GM19193 (cell line): ENCODE results near the gene STRN.

Experiments used
- POLR2A ChIP-seq: IDR thresholded peaks from 4 replicates; pipeline ENCODE4 v1.6.1; 2011; ENCODE audit not compliant: insufficient read depth, insufficient read length; ENCODE audit errors: extremely low read depth

STRN gene

GRCh38 chr2:36965206-36965605, 1.1 kb downstream of the STRN start:
- no peak for TF ChIP-seq POLR2A

GRCh38 chr2:36964496-36965058, 1.8 kb downstream of the STRN start:
- TF ChIP-seq POLR2A, result no peak

- TF ChIP-seq POLR2A, result no peak
These were observed 2.6 kb downstream of the STRN start for GRCh38 chr2:36963734-36964133.

- TF ChIP-seq POLR2A, result no peak
These were observed 3.2 kb downstream of the STRN start for GRCh38 chr2:36963106-36963505.

GRCh38 chr2:36960773-36961172, 5.6 kb downstream of the STRN start:
- TF ChIP-seq POLR2A, result no peak

- TF ChIP-seq POLR2A, result no peak
These were observed 6.2 kb downstream of the STRN start for GRCh38 chr2:36960005-36960675.

GRCh38 chr2:36954977-36955607, 11.2 kb downstream of the STRN start:
- TF ChIP-seq POLR2A, result no peak

GRCh38 chr2:36952748-36953197, 13.6 kb downstream of the STRN start:
- no peak for TF ChIP-seq POLR2A

GRCh38 chr2:36951574-36951973, 14.8 kb downstream of the STRN start:
- TF ChIP-seq POLR2A, result no peak

GRCh38 chr2:36951027-36951518, 15.3 kb downstream of the STRN start:
- no peak for TF ChIP-seq POLR2A

GRCh38 chr2:36949845-36950244, 16.5 kb downstream of the STRN start:
- no peak for TF ChIP-seq POLR2A

GRCh38 chr2:36941867-36942266, 24.5 kb downstream of the STRN start:
- no peak for TF ChIP-seq POLR2A

- TF ChIP-seq POLR2A, result no peak
These were observed 44.4 kb downstream of the STRN start for GRCh38 chr2:36921984-36922383.

- TF ChIP-seq POLR2A, result no peak
These were observed 47.1 kb downstream of the STRN start for GRCh38 chr2:36919041-36919837.

- TF ChIP-seq POLR2A, result no peak
These were observed 48.0 kb downstream of the STRN start for GRCh38 chr2:36918307-36918706.
